HL-60 (cell line): ENCODE data around the gene SERPINA6.

ENCODE experiments used
- GABPA ChIP-seq: IDR thresholded peaks from 2 replicates; pipeline ENCODE4 v1.6.1; 2012; ENCODE audit warnings: low read depth
- TF ChIP-seq, protein P1 (sequence below): IDR thresholded peaks from one replicate; pipeline ENCODE4 v1.5.1; 2011; ENCODE audit warnings: low read length, control low read depth, inconsistent platforms; ENCODE audit not compliant: insufficient read depth

DNA sequence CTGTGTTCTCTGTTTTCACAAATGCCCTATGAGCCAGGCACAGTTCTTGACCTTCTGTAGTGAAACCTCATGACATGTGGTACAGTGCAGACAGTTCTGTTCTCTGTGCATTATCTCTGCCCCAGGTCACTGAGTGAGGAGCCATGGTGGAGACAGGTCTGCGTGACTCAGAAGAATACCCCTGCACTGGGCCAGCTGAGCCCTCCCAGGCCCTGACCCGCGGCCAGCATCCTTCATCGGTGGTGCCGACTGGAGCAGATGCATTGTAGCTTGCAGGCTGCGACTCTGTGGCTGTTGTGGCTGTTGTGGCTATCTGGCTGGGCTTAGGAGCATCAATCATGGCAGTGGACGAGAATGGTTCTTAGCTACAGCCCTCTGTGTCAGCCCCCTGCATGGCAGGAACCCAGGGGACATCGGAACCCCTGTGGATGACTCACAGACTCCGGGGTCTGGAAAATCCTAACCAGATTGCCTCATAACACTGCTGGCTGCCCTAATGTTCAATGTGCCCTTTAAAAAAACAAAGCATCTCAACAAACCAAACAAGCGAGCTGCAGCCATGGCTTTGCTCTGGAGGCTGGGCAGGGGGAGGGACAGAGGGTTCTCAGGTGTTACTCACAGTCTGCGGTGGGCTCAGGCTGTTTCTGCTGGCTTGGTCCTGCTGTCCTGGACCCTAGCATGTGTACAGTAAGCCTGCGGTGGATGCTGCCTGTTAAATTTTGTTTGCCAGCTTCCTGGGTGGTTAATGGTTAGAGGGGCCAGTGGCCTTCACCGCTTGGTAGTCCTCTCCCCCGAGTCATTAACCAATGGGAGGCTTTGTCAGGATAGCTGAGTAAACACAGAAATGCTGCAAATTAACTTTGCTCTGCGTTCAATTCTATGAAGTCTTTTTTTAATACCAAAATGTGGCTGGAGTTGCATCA, at the start of gene SERPINA6:
- TF ChIP-seq, protein P1, sequence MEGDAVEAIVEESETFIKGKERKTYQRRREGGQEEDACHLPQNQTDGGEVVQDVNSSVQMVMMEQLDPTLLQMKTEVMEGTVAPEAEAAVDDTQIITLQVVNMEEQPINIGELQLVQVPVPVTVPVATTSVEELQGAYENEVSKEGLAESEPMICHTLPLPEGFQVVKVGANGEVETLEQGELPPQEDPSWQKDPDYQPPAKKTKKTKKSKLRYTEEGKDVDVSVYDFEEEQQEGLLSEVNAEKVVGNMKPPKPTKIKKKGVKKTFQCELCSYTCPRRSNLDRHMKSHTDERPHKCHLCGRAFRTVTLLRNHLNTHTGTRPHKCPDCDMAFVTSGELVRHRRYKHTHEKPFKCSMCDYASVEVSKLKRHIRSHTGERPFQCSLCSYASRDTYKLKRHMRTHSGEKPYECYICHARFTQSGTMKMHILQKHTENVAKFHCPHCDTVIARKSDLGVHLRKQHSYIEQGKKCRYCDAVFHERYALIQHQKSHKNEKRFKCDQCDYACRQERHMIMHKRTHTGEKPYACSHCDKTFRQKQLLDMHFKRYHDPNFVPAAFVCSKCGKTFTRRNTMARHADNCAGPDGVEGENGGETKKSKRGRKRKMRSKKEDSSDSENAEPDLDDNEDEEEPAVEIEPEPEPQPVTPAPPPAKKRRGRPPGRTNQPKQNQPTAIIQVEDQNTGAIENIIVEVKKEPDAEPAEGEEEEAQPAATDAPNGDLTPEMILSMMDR, result no peak
- no peak for TF ChIP-seq GABPA
